HG02981 (cell line): ENCODE measurements around the gene KRTAP20-1.

ENCODE experiments used
- ATAC-seq: cut with Tn5 transposase; IDR thresholded peaks from one replicate; pipeline ENCODE4 v1.9.1; 2021; ENCODE audit warnings: mild to moderate bottlenecking, moderate library complexity; ENCODE audit not compliant: unreplicated experiment

Gene KRTAP20-1

DNA sequence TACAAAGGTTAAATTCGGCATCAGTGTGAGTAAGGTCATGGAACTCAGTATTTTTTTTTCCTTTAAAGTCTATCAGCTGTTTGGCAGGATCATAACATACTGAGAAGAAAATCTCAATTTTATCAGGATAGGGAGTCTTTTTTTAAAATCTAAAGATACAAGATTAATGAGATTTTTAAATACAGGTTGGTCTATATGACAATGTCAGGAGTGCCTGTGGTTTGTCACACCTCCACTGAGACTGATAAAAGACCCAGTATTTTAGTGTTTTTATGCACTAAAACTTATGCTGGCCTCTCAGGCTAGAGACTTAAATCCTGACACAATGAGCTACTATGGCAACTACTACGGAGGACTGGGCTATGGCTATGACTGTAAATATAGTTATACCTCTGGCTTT lies 26.3 kb downstream of the KRTAP20-1 start, which contains the start of gene KRTAP20-3:
Gene KRTAP20-3 (plus strand): TSS at position 301 of the 400 bp plus-strand sequence.
- no peak for ATAC-seq

DNA sequence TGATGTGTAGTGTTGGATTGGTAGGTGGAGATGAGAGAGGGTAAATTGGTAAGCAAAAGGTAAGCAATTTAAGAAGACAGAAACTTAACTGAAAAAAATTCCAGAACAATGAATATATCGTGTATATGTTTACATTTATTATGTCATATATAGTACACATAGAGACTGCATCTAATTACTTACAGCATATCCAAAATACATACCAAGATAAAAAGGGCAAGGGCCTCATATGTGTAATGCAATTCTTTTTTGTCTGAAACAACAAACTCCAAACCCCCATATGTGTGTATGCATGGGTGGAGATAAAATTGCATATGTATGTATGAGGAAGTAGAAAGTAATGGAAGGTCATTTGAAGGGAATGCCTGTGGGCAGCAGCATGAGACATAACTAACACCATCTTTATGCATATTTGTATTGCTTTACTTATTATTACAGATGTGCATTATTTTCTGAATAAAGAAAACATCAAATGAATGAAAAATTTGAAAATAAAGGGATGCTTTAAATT lies 30.7 kb downstream of the KRTAP20-1 start:
- ATAC-seq = no peak

DNA sequence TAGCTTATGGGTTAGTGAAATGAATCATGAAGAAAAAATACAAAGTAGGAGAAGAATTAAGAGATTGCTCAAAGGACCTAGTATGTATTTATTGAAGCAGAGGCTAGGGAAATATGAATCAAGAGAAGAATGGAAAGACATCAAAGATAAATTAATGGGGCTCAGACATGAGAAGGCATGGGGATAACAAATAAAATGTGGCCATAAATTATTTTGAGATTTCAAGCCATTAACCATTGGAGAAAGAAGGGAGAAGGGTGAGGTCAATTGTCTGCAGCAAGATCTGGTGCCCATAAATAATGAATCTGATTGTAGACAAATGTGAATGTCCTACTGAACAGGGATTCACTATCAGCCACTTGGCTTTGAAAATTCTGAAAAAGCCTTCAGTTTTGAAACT lies 36.7 kb downstream of the KRTAP20-1 start:
- no peak for ATAC-seq
